HEK293 (cell line): Measurements from ENCODE around the gene PDK3.

ENCODE experiments used
- IKZF3 ChIP-seq: fragments of 450-650 bp; IDR thresholded peaks from 2 replicates; pipeline ENCODE4 v1.5.0; 2018; ENCODE audit warnings: missing biosample characterization, mild to moderate bottlenecking, missing genetic modification characterization, moderate library complexity
- KLF8 ChIP-seq: fragments of 450-650 bp; formaldehyde crosslinking; IDR thresholded peaks from 2 replicates; pipeline ENCODE4 v1.5.1; 2016; ENCODE audit warnings: missing biosample characterization, missing genetic modification characterization
- MEIS1 ChIP-seq: sonication (generic); formaldehyde crosslinking; IDR thresholded peaks from 2 replicates; pipeline ENCODE4 v1.8.1; 2022; ENCODE audit warnings: missing genetic modification reagents, mild to moderate bottlenecking, borderline replicate concordance
- PRDM1 ChIP-seq: fragments of 450-650 bp; formaldehyde crosslinking; IDR thresholded peaks from 2 replicates; pipeline ENCODE4; 2016; ENCODE audit warnings: missing biosample characterization, missing genetic modification characterization
- PRDM4 ChIP-seq: fragments of 450-650 bp; formaldehyde crosslinking; IDR thresholded peaks from 2 replicates; pipeline ENCODE4 v1.5.1; 2017; ENCODE audit warnings: missing biosample characterization, missing genetic modification characterization
- SP7 ChIP-seq: fragments of 450-650 bp; formaldehyde crosslinking; IDR thresholded peaks from 2 replicates; pipeline ENCODE4 v1.5.1; 2016; ENCODE audit warnings: missing biosample characterization, missing genetic modification characterization
- YY2 ChIP-seq: fragments of 450-650 bp; formaldehyde crosslinking; IDR thresholded peaks from 2 replicates; pipeline ENCODE4 v1.5.1; 2016; ENCODE audit warnings: missing biosample characterization, missing genetic modification characterization
- ZBTB49 ChIP-seq: fragments of 450-650 bp; formaldehyde crosslinking; IDR thresholded peaks from 2 replicates; pipeline ENCODE4 v1.5.1; 2016; ENCODE audit warnings: missing biosample characterization, missing genetic modification characterization, low read depth
- ZNF23 ChIP-seq: fragments of 450-650 bp; formaldehyde crosslinking; IDR thresholded peaks from 2 replicates; pipeline ENCODE4 v1.5.1; 2016; ENCODE audit warnings: missing biosample characterization, missing genetic modification characterization, borderline replicate concordance
- ZNF26 ChIP-seq: fragments of 450-650 bp; formaldehyde crosslinking; IDR thresholded peaks from 2 replicates; pipeline ENCODE4 v1.5.1; 2016; ENCODE audit warnings: missing biosample characterization, missing genetic modification characterization
- ZNF514 ChIP-seq: fragments of 450-650 bp; formaldehyde crosslinking; IDR thresholded peaks from 2 replicates; pipeline ENCODE4 v1.5.1; 2016; ENCODE audit warnings: missing biosample characterization, missing genetic modification characterization
- ZNF518A ChIP-seq: fragments of 450-650 bp; formaldehyde crosslinking; conservative IDR thresholded peaks from 2 replicates; pipeline ENCODE4 v1.5.1; 2016; ENCODE audit warnings: low read depth, missing biosample characterization, missing genetic modification characterization
- ZNF645 ChIP-seq: fragments of 450-650 bp; formaldehyde crosslinking; IDR thresholded peaks from 2 replicates; pipeline ENCODE4; 2016; ENCODE audit warnings: missing biosample characterization, missing genetic modification characterization
- ZNF660 ChIP-seq: fragments of 450-650 bp; IDR thresholded peaks from 2 replicates; pipeline ENCODE4 v1.5.1; 2018; ENCODE audit warnings: missing biosample characterization, mild to moderate bottlenecking, missing genetic modification characterization
- ZNF704 ChIP-seq: fragments of 450-650 bp; formaldehyde crosslinking; IDR thresholded peaks from 2 replicates; pipeline ENCODE4 v1.5.1; 2016; ENCODE audit warnings: missing biosample characterization, missing genetic modification characterization
- ZNF707 ChIP-seq: fragments of 450-650 bp; formaldehyde crosslinking; IDR thresholded peaks from 2 replicates; pipeline ENCODE4 v1.5.1; 2016; ENCODE audit warnings: missing biosample characterization, missing genetic modification characterization

Gene PDK3

GRCh38 chrX:24513416-24513815 lies 48.3 kb downstream of the PDK3 start (continued):
- TF ChIP-seq PRDM4 (tag by site-specific recombination) (no peak), ZNF707 (tag by site-specific recombination) (no peak), ZNF518A (no peak), ZNF26 (tag by site-specific recombination) (no peak), KLF8 (tag by site-specific recombination) (no peak), YY2 (tag by site-specific recombination) (no peak), PRDM1 (tag by site-specific recombination) (no peak), MEIS1 (no peak), ZNF514 (tag by site-specific recombination) (no peak), ZNF660 (tag by site-specific recombination) (no peak), IKZF3 (tag by site-specific recombination) (no peak), ZNF704 (tag by site-specific recombination) (no peak), ZNF23 (tag by site-specific recombination) (no peak), SP7 (tag by site-specific recombination) (no peak), ZBTB49 (no peak), ZNF645 (tag by site-specific recombination) (no peak)
